ENCODE results near the gene LHPP.

The LHPP gene

GRCh38 chr10:124595143-124595883, 133.7 kb downstream of the LHPP start:
- no peak for DNase-seq

GRCh38 chr10:124596116-124596785, 134.6 kb downstream of the LHPP start:
- no peak for DNase-seq

- no peak for DNase-seq
Measured at GRCh38 chr10:124596962-124597845, 135.6 kb downstream of the LHPP start.

GRCh38 chr10:124597846-124598165, 136.2 kb downstream of the LHPP start:
- no peak for DNase-seq

GRCh38 chr10:124598196-124598595, 136.6 kb downstream of the LHPP start:
- no peak for DNase-seq

- no peak for DNase-seq
Measured at GRCh38 chr10:124598773-124599587, 137.4 kb downstream of the LHPP start.

GRCh38 chr10:124599588-124600050, 138.0 kb downstream of the LHPP start:
- no peak for DNase-seq

- DNase-seq: no peak
Measured at GRCh38 chr10:124600051-124600880, 138.6 kb downstream of the LHPP start.

GRCh38 chr10:124601016-124601415, 139.4 kb downstream of the LHPP start:
- no peak for DNase-seq

GRCh38 chr10:124601431-124602120, 140.0 kb downstream of the LHPP start:
- DNase-seq: no peak

GRCh38 chr10:124602121-124602561, 140.5 kb downstream of the LHPP start:
- DNase-seq: no peak

GRCh38 chr10:124602646-124603365, 141.2 kb downstream of the LHPP start:
- DNase-seq: no peak

- DNase-seq: no peak
Measured at GRCh38 chr10:124603376-124604213, 142.0 kb downstream of the LHPP start.

- DNase-seq: peak in 6 of 14 donors; percentile 43 to 91 (median 74)
Measured at GRCh38 chr10:124604214-124605000, 142.8 kb downstream of the LHPP start.

- DNase-seq: peak in 8 of 14 donors; percentile 43 to 91 (median 77)
Measured at GRCh38 chr10:124605001-124605370, 143.4 kb downstream of the LHPP start.

GRCh38 chr10:124605481-124605855, 143.8 kb downstream of the LHPP start:
- no peak for DNase-seq

- DNase-seq: no peak
Measured at GRCh38 chr10:124605856-124606812, 144.5 kb downstream of the LHPP start.
